ENCODE results near the gene ZNF701.

GRCh38 chr19:52584736-52585440 lies 14.8 kb downstream of the ZNF701 start:
- TF ChIP-seq CTCF (IDR thresholded peaks at IDR 0.05) = no peak
- no peak for TF ChIP-seq POLR2AphosphoS5 (IDR thresholded peaks at IDR 0.05)
- TF ChIP-seq POLR2A (IDR thresholded peaks at IDR 0.05) = no peak

Data from breast epithelium (tissue), 3 donors.